MG63 (cell line): ENCODE results near the gene VIPR2. TPM values are rescaled to one million over a fixed set of nuclear protein-coding genes. Genes with fewer than 3 reads are reported as not detected.

ENCODE experiments used
- DNase-seq: peaks from one replicate; pipeline ENCODE4 v3.0.0-alpha.2; 2020
- H3K27me3 ChIP-seq: fragments of 250-450 bp; sonication (Bioruptor Pico); 2 replicates; pipeline ENCODE4 v1.5.1; 2020; ENCODE audit warnings: mild to moderate bottlenecking, moderate library complexity
- H3K36me3 ChIP-seq: fragments of 250-450 bp; sonication (Bioruptor Pico); 2 replicates; pipeline ENCODE4 v1.5.1; 2020; ENCODE audit warnings: mild to moderate bottlenecking, moderate library complexity
- H3K4me3 ChIP-seq: fragments of 250-450 bp; sonication (Bioruptor Pico); 2 replicates; pipeline ENCODE4 v1.5.1; 2020; ENCODE audit warnings: mild to moderate bottlenecking, moderate library complexity
- H3K9me3 ChIP-seq: fragments of 250-450 bp; sonication (Bioruptor Pico); 2 replicates; pipeline ENCODE4 v1.5.1; 2020; ENCODE audit warnings: mild to moderate bottlenecking, moderate library complexity
- total RNA-seq: library from RNA; depleted of rRNA; stranded (reverse); fragments of >200 nt; shearing (Covaris generic); gene quantifications from 2 replicates; pipeline ENCODE4 v1.2.3, GENCODE V29; 2014; ENCODE audit warnings: low replicate concordance

The VIPR2 gene
- total RNA-seq, 1 experiment from 2014 or later: not detected

- no peaks in the 10 kb centered on the region for H3K9me3 ChIP-seq
- DNase-seq: peak; percentile 60
- no peaks in the 10 kb centered on the region for H3K36me3 ChIP-seq
- H3K27me3 ChIP-seq: no peaks in the 10 kb centered on the region
- no peak overlapping the region for H3K4me3 ChIP-seq
Measured at GRCh38 chr7:159061674-159062212, 82.9 kb downstream of the VIPR2 start.

- no peak overlapping the region for H3K4me3 ChIP-seq
- no peak for DNase-seq
- no peaks in the 10 kb centered on the region for H3K36me3 ChIP-seq
- H3K27me3 ChIP-seq: no peaks in the 10 kb centered on the region
- H3K9me3 ChIP-seq: no peaks in the 10 kb centered on the region
Measured at GRCh38 chr7:159061209-159061608, 83.5 kb downstream of the VIPR2 start.

GRCh38 chr7:159060440-159060839 is 84.2 kb downstream of the VIPR2 start:
- no peak for DNase-seq
- H3K4me3 ChIP-seq: no peak overlapping the region
- no peaks in the 10 kb centered on the region for H3K36me3 ChIP-seq
- H3K9me3 ChIP-seq: no peaks in the 10 kb centered on the region
- H3K27me3 ChIP-seq: no peaks in the 10 kb centered on the region

- Histone ChIP-seq H3K4me3 (no peak overlapping the region), H3K36me3 (no peaks in the 10 kb centered on the region), H3K27me3 (no peaks in the 10 kb centered on the region), H3K9me3 (no peaks in the 10 kb centered on the region)
- no peak for DNase-seq
Measured at GRCh38 chr7:159059629-159060028, 85.0 kb downstream of the VIPR2 start.

GRCh38 chr7:159057647-159058046 is 87.0 kb downstream of the VIPR2 start:
- no peaks in the 10 kb centered on the region for H3K9me3 ChIP-seq
- H3K27me3 ChIP-seq: no peaks in the 10 kb centered on the region
- H3K4me3 ChIP-seq: no peak overlapping the region
- no peak for DNase-seq
- no peaks in the 10 kb centered on the region for H3K36me3 ChIP-seq

- H3K27me3 ChIP-seq: no peaks in the 10 kb centered on the region
- H3K9me3 ChIP-seq: no peaks in the 10 kb centered on the region
- H3K36me3 ChIP-seq: no peaks in the 10 kb centered on the region
- DNase-seq: no peak
- H3K4me3 ChIP-seq: no peak overlapping the region
Measured at GRCh38 chr7:159056737-159057136, 87.9 kb downstream of the VIPR2 start.

GRCh38 chr7:159051916-159052315 is 92.8 kb downstream of the VIPR2 start:
- H3K27me3 ChIP-seq: no peaks in the 10 kb centered on the region
- no peak for DNase-seq
- no peaks in the 10 kb centered on the region for H3K36me3 ChIP-seq
- no peak overlapping the region for H3K4me3 ChIP-seq
- no peaks in the 10 kb centered on the region for H3K9me3 ChIP-seq

- no peaks in the 10 kb centered on the region for H3K27me3 ChIP-seq
- H3K36me3 ChIP-seq: no peaks in the 10 kb centered on the region
- no peak overlapping the region for H3K4me3 ChIP-seq
- H3K9me3 ChIP-seq: no peaks in the 10 kb centered on the region
- DNase-seq: no peak
Measured at GRCh38 chr7:159050704-159051103, 94.0 kb downstream of the VIPR2 start.

- Histone ChIP-seq H3K4me3 (no peak overlapping the region), H3K36me3 (no peaks in the 10 kb centered on the region), H3K27me3 (no peaks in the 10 kb centered on the region), H3K9me3 (no peaks in the 10 kb centered on the region)
- no peak for DNase-seq
Measured at GRCh38 chr7:159049266-159050025, 95.2 kb downstream of the VIPR2 start.

GRCh38 chr7:159048656-159049055 is 96.0 kb downstream of the VIPR2 start:
- Histone ChIP-seq H3K9me3 (no peaks in the 10 kb centered on the region), H3K4me3 (no peak overlapping the region), H3K27me3 (no peaks in the 10 kb centered on the region), H3K36me3 (no peaks in the 10 kb centered on the region)
- no peak for DNase-seq

- Histone ChIP-seq H3K36me3 (no peaks in the 10 kb centered on the region), H3K27me3 (no peaks in the 10 kb centered on the region), H3K4me3 (no peak overlapping the region), H3K9me3 (no peaks in the 10 kb centered on the region)
- DNase-seq: no peak
Measured at GRCh38 chr7:159047536-159047935, 97.1 kb downstream of the VIPR2 start.

- Histone ChIP-seq H3K36me3 (no peaks in the 10 kb centered on the region), H3K9me3 (no peaks in the 10 kb centered on the region), H3K27me3 (no peaks in the 10 kb centered on the region), H3K4me3 (no peak overlapping the region)
- DNase-seq: no peak
Measured at GRCh38 chr7:159046300-159046699, 98.4 kb downstream of the VIPR2 start.

- Histone ChIP-seq H3K36me3 (no peaks in the 10 kb centered on the region), H3K27me3 (no peaks in the 10 kb centered on the region), H3K4me3 (no peak overlapping the region), H3K9me3 (no peaks in the 10 kb centered on the region)
- no peak for DNase-seq
Measured at GRCh38 chr7:159045839-159046238, 98.8 kb downstream of the VIPR2 start.

- no peaks in the 10 kb centered on the region for H3K36me3 ChIP-seq
- no peaks in the 10 kb centered on the region for H3K9me3 ChIP-seq
- H3K4me3 ChIP-seq: no peak overlapping the region
- DNase-seq: no peak
- no peaks in the 10 kb centered on the region for H3K27me3 ChIP-seq
Measured at GRCh38 chr7:159042581-159043101, 102.0 kb downstream of the VIPR2 start.

GRCh38 chr7:159042103-159042502 is 102.6 kb downstream of the VIPR2 start:
- Histone ChIP-seq H3K9me3 (no peaks in the 10 kb centered on the region), H3K27me3 (no peaks in the 10 kb centered on the region), H3K36me3 (no peaks in the 10 kb centered on the region), H3K4me3 (no peak overlapping the region)
- no peak for DNase-seq

- H3K36me3 ChIP-seq: no peaks in the 10 kb centered on the region
- no peak for DNase-seq
Measured at GRCh38 chr7:159040912-159041711, 103.6 kb downstream of the VIPR2 start.

GRCh38 chr7:159040146-159040545 is 104.5 kb downstream of the VIPR2 start:
- Histone ChIP-seq H3K9me3 (no peaks in the 10 kb centered on the region), H3K4me3 (no peak overlapping the region), H3K27me3 (no peaks in the 10 kb centered on the region), H3K36me3 (no peaks in the 10 kb centered on the region)
- no peak for DNase-seq

More at GRCh38 chr7:159040912-159041711, 103.6 kb downstream of the VIPR2 start:
- H3K4me3 ChIP-seq: no peak overlapping the region
- no peaks in the 10 kb centered on the region for H3K9me3 ChIP-seq
- no peaks in the 10 kb centered on the region for H3K27me3 ChIP-seq
